ENCODE results near the gene MFSD12. TPM values are rescaled to one million over a fixed set of nuclear protein-coding genes. Genes with fewer than 3 reads are reported as not detected.

MFSD12 gene
- total RNA-seq, 2 experiments from 2014 or later: 62.4 to 63.5 TPM

DNA sequence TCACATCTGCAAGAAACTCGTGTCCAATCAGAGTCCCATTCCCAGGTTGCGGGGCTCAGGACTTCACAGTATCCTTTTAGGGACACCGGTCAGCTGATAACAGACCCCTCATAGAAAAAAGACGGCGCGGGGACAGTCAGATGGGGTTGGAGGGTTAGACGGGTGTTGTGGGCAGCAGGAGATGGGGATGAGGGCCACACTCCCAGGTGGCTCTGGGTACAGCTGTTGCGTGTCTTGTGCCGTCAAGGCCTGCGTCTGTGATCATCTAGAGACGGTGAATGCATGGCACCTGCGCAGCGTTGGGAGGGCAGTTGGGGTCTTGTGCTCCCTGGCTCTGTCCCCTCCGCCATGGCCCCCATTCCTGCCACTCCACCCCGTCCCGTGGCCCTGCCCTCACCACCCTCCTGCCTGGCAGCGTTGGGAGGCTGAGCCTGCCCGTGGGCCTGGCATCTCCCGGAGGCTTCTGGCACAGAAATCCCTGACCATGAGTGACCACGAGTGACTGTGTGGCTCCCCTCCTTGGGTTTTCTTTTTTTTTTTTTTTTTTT, 32.4 kb downstream of the MFSD12 start:
- ChIA-PET CTCF (no interaction called here), POLR2A (no interaction called here)
- TF ChIP-seq, protein P1, sequence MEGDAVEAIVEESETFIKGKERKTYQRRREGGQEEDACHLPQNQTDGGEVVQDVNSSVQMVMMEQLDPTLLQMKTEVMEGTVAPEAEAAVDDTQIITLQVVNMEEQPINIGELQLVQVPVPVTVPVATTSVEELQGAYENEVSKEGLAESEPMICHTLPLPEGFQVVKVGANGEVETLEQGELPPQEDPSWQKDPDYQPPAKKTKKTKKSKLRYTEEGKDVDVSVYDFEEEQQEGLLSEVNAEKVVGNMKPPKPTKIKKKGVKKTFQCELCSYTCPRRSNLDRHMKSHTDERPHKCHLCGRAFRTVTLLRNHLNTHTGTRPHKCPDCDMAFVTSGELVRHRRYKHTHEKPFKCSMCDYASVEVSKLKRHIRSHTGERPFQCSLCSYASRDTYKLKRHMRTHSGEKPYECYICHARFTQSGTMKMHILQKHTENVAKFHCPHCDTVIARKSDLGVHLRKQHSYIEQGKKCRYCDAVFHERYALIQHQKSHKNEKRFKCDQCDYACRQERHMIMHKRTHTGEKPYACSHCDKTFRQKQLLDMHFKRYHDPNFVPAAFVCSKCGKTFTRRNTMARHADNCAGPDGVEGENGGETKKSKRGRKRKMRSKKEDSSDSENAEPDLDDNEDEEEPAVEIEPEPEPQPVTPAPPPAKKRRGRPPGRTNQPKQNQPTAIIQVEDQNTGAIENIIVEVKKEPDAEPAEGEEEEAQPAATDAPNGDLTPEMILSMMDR (IDR thresholded peaks at IDR 0.05): no peak
- H3K4me1 Mint-ChIP-seq (ENCODE audit: low read depth): peaks cover 4% of the 10 kb centered on the region
- no peaks in the 10 kb centered on the region for H3K9me3 Mint-ChIP-seq
- H3K36me3 Mint-ChIP-seq (ENCODE audit: low read depth): no peaks in the 10 kb centered on the region
- no peaks in the 10 kb centered on the region for H3K27me3 Mint-ChIP-seq
- ATAC-seq: no peak
- no peak overlapping the region for H3K27ac Mint-ChIP-seq
- no peak overlapping the region for H3K4me3 Mint-ChIP-seq
- DNase-seq: no peak
- intact Hi-C loops (cut with micrococcal nuclease): no loop called here

DNA sequence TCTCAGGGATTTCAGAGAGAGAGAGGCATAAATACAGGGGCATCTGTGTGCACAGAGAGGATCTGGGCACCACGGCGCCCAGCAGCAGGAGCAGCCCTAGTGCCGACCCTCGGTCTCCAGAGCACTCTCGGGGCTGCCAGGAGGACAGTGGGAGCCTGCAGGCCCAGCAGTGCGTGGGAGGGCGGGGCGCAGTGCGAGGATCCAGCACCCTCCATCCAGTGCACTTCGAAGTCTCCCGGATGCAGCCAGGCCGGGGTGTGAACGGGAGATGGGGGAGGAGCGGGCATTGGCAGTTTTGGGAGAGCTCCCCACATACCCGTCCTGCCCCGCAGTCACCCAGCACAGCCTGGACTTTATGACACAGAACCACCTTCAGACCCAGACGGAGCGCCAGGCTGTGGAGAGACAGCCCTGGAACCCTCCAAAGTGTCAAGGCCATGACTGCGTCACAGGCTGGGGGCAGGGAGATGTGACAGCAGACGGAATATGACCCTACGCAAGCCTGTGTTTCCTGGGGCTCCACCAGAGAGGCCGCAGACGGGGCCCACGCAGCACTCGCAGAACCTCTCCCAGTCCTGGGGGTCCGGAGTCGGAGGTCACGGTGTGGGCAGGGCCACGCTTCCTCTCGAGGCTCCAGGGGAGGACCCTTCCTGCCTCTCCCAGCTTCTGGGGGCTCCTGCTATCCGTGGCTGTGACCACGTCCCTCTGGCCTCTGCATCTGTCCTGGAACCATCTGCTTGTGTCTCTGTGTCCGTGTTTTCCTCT, 33.1 kb downstream of the MFSD12 start:
- Mint-ChIP-seq H3K9me3 (no peaks in the 10 kb centered on the region), H3K27me3 (no peaks in the 10 kb centered on the region), H3K36me3 (ENCODE audit: low read depth) (no peaks in the 10 kb centered on the region), H3K4me1 (ENCODE audit: low read depth) (peaks cover 4% of the 10 kb centered on the region), H3K4me3 (no peak overlapping the region), H3K27ac (no peak overlapping the region)
- CTCF ChIA-PET: no interaction called here
- TF ChIP-seq, protein P1 (IDR thresholded peaks at IDR 0.05): no peak
- intact Hi-C loops (cut with micrococcal nuclease): no loop called here
- no peak for DNase-seq
- ATAC-seq: no peak
- POLR2A ChIA-PET: interaction anchor here (1.0 kb wide), 1 partner anchor 14 kb away, joined by 3 read pairs; no protein-coding TSS in a partner anchor

DNA sequence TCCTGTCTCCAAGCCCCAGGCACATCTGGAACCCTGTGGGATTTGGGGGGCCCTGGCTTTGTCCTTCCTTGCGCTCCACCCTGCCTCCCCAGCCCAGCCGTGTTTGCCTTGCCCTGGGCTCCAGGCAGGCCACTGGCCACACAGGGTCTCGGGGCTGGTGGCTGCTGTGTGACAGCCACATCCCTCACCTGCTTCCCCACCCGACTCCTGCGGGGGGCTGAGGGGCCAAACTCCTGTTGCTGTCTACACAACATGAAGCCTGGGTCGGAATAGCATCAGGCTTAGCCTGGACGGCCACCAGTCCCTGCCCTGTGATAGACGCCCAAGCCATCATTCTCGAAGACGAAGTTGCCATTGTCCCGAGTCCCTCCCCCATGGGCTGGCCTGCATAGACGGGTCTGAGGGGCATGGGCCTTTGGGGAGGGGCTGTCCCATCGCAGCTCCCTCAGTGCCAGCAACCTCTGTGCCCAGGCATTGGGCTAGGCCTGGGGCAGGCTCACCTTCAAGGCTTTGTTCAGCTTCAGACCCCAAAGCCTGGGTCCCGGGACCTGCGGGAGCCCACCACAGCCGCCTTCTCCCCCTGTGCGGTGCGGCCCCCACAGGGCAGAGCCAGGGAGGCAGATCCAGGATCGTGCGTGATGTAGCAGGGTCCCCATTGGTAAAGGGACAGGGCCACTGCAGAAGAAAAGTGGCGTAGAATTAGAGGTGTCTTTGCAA, 33.9 kb downstream of the MFSD12 start:
- Mint-ChIP-seq H3K9me3 (no peaks in the 10 kb centered on the region), H3K4me1 (ENCODE audit: low read depth) (peaks cover 6% of the 10 kb centered on the region), H3K27me3 (no peaks in the 10 kb centered on the region), H3K4me3 (no peak overlapping the region), H3K36me3 (ENCODE audit: low read depth) (no peaks in the 10 kb centered on the region), H3K27ac (no peak overlapping the region)
- TF ChIP-seq, protein P1 (IDR thresholded peaks at IDR 0.05): no peak
- DNase-seq (no peak), ATAC-seq (no peak)
- ChIA-PET CTCF (no interaction called here), POLR2A (interaction anchor here (1.0 kb wide), 1 partner anchor 14 kb away, joined by 3 read pairs; no protein-coding TSS in a partner anchor)
- intact Hi-C loops (cut with micrococcal nuclease): no loop called here

DNA sequence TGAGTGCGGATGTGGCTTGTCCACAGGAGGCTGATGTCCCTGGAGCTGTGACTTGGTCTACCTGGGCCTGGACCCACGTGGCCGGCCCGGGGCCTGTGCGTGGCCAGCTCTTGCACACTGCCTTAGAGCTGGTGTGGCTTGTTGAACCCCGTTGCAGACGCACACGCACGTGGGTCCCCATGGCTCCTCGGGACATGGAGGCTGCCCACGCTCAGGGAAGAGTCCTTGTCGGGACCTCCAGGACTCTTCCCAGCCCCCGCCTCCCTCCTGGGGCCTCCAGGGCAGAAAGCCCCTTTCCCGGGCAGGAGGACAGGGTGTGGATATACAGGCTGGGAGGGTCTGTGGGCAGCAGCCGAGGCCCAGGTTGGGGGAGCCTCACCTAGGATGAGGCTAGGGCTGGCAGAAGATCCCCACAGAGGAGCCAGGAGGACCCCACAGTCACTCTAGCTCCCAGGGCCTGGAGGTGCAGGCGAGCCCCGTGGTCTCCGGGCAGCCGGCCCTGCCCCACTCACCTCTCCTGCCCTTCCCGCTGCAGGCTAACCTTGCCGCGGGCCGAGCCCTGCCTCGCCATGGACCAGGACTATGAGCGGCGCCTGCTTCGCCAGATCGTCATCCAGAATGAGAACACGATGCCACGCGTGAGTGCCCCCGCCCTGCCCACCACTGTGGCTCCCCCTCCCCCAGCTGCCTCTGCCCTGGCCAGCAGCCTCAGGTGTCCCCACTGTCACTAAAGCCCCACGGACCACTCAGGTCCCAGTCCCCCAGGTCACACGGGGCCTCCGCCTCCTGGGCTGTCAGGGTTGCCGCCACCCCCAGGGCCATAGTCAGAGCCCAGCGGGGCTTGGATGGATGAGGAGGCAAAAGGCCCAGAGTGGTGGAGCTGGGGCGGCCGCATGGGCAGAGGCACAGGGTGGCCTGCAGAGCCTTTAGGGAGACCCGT, 34.7 kb downstream of the MFSD12 start:
- POLR2A ChIA-PET: interaction anchor here (0.7 to 0.8 kb wide), 2 partner anchors 9 to 10 kb away, joined by 3 read pairs; no protein-coding TSS in a partner anchor
- Mint-ChIP-seq H3K27ac (no peak overlapping the region), H3K4me1 (ENCODE audit: low read depth) (peaks cover 12% of the 10 kb centered on the region), H3K9me3 (no peaks in the 10 kb centered on the region), H3K27me3 (no peaks in the 10 kb centered on the region), H3K4me3 (no peak overlapping the region), H3K36me3 (ENCODE audit: low read depth) (no peaks in the 10 kb centered on the region)
- ATAC-seq (no peak), DNase-seq (no peak)
- CTCF ChIA-PET: no interaction called here
- intact Hi-C loops (cut with micrococcal nuclease): no loop called here
- TF ChIP-seq, protein P1 (IDR thresholded peaks at IDR 0.05): no peak

Data from activated CD8-positive, alpha-beta T cell treated with anti-CD3 and anti-CD28 coated beads for 36 hours (primary cell).